Fibroblast of skin of left biceps (primary cell): ENCODE measurements around the gene ZIM2.

Experiments
- DNase-seq, 2 experiments: peaks; one replicate each; pipeline ENCODE4 v3.0.0-alpha.2; 2013; ENCODE audit warnings: low read depth in 2 of 2

The ZIM2 gene

GRCh38 chr19:56838909-56839651 lies 1.4 kb downstream of the ZIM2 start:
- DNase-seq, result peak; percentile 76 to 81

GRCh38 chr19:56838024-56838908 lies 2.3 kb downstream of the ZIM2 start:
- DNase-seq, result peak in 1 of 2 experiments; percentile 4

- no peak for DNase-seq
Measured at GRCh38 chr19:56837492-56838023, 3.0 kb downstream of the ZIM2 start.

- no peak for DNase-seq
Measured at GRCh38 chr19:56837004-56837403, 3.5 kb downstream of the ZIM2 start.

GRCh38 chr19:56836059-56836458 lies 4.5 kb downstream of the ZIM2 start:
- DNase-seq, result no peak

- DNase-seq, result no peak
Measured at GRCh38 chr19:56835401-56835800, 5.1 kb downstream of the ZIM2 start.

- no peak for DNase-seq
Measured at GRCh38 chr19:56834564-56835375, 5.8 kb downstream of the ZIM2 start.

- DNase-seq, result no peak
Measured at GRCh38 chr19:56832352-56832928, 8.1 kb downstream of the ZIM2 start.

- no peak for DNase-seq
Measured at GRCh38 chr19:56831255-56831654, 9.3 kb downstream of the ZIM2 start.

- DNase-seq, result no peak
Measured at GRCh38 chr19:56829596-56829995, 10.9 kb downstream of the ZIM2 start.

- no peak for DNase-seq
Measured at GRCh38 chr19:56827708-56828107, 12.8 kb downstream of the ZIM2 start.

- DNase-seq, result no peak
Measured at GRCh38 chr19:56823956-56824355, 16.6 kb downstream of the ZIM2 start.

- DNase-seq, result no peak
Measured at GRCh38 chr19:56823417-56823816, 17.1 kb downstream of the ZIM2 start.

- DNase-seq, result no peak
Measured at GRCh38 chr19:56822755-56823154, 17.8 kb downstream of the ZIM2 start.

GRCh38 chr19:56821675-56822074 lies 18.9 kb downstream of the ZIM2 start:
- DNase-seq, result no peak

GRCh38 chr19:56821209-56821608 lies 19.3 kb downstream of the ZIM2 start:
- no peak for DNase-seq

GRCh38 chr19:56819166-56819565 lies 21.4 kb downstream of the ZIM2 start:
- DNase-seq, result no peak

GRCh38 chr19:56814656-56815055 lies 25.9 kb downstream of the ZIM2 start:
- no peak for DNase-seq

GRCh38 chr19:56813531-56813930 lies 27.0 kb downstream of the ZIM2 start:
- DNase-seq, result no peak

GRCh38 chr19:56811480-56811879 lies 29.0 kb downstream of the ZIM2 start:
- DNase-seq, result no peak

GRCh38 chr19:56810260-56810659 lies 30.3 kb downstream of the ZIM2 start:
- no peak for DNase-seq
